Non-pigmented ciliary epithelial cell (primary cell): ENCODE results near the gene ANKRD13C.

ENCODE experiments used
- DNase-seq: peaks from one replicate; pipeline ENCODE4 v3.0.0-alpha.2; 2010; ENCODE audit warnings: low read depth

ANKRD13C gene

GRCh38 chr1:70220517-70221237 lies 133.8 kb downstream of the ANKRD13C start:
- DNase-seq = no peak

GRCh38 chr1:70220015-70220414 lies 134.5 kb downstream of the ANKRD13C start:
- DNase-seq = no peak

- no peak for DNase-seq
Measured at GRCh38 chr1:70211541-70211940, 143.0 kb downstream of the ANKRD13C start.

GRCh38 chr1:70210820-70211219 lies 143.7 kb downstream of the ANKRD13C start:
- no peak for DNase-seq
